HG02981 (cell line): ENCODE results near the gene EGFL8.
"Not testable (repeated sequence)": the region's sequence is repeated elsewhere in the genome, so short reads cannot be mapped to it uniquely, and the experiment has no call there.

ENCODE experiments used
- ATAC-seq: cut with Tn5 transposase; IDR thresholded peaks from one replicate; pipeline ENCODE4 v1.9.1; 2021; ENCODE audit warnings: mild to moderate bottlenecking, moderate library complexity; ENCODE audit not compliant: unreplicated experiment

Gene EGFL8

GRCh38 chr6:32182555-32182981, 18.2 kb downstream of the EGFL8 start:
- no peak for ATAC-seq

GRCh38 chr6:32183030-32183429, 18.6 kb downstream of the EGFL8 start:
- no peak for ATAC-seq

GRCh38 chr6:32183483-32184083, 19.2 kb downstream of the EGFL8 start:
- ATAC-seq = no peak

- ATAC-seq = no peak
Measured at GRCh38 chr6:32184084-32184640, 19.8 kb downstream of the EGFL8 start, which contains the start of gene AGER. TSS of gene AGER (minus strand) at chr6:32184253. CDS start at chr6:32184222, 31 bp downstream.

GRCh38 chr6:32185681-32186131, 21.3 kb downstream of the EGFL8 start:
- not testable (repeated sequence) for ATAC-seq

- ATAC-seq = not testable (repeated sequence)
Measured at GRCh38 chr6:32186151-32186840, 21.9 kb downstream of the EGFL8 start.

GRCh38 chr6:32187009-32187709, 22.8 kb downstream of the EGFL8 start:
- ATAC-seq = no peak

- ATAC-seq = not testable (repeated sequence)
Measured at GRCh38 chr6:32187725-32188380, 23.5 kb downstream of the EGFL8 start.

GRCh38 chr6:32188381-32189068, 24.1 kb downstream of the EGFL8 start:
- ATAC-seq = no peak

GRCh38 chr6:32189069-32189741, 24.8 kb downstream of the EGFL8 start:
- no peak for ATAC-seq

- ATAC-seq = no peak
Measured at GRCh38 chr6:32189742-32190053, 25.3 kb downstream of the EGFL8 start.

GRCh38 chr6:32190054-32190851, 25.9 kb downstream of the EGFL8 start, which contains the start of gene PBX2:
TSS of gene PBX2 (minus strand) at chr6:32190202. CDS start at chr6:32189915, 287 bp downstream.
- ATAC-seq = peak; percentile 51

GRCh38 chr6:32190911-32191677, 26.7 kb downstream of the EGFL8 start:
- no peak for ATAC-seq

- no peak for ATAC-seq
Measured at GRCh38 chr6:32191696-32192607, 27.6 kb downstream of the EGFL8 start.

- ATAC-seq = no peak
Measured at GRCh38 chr6:32192608-32193039, 28.2 kb downstream of the EGFL8 start, which contains the start of gene GPSM3. TSS of gene GPSM3 (minus strand) at chr6:32192643. CDS start at chr6:32192513, 130 bp downstream.

- ATAC-seq = not testable (repeated sequence)
Measured at GRCh38 chr6:32193096-32193495, 28.7 kb downstream of the EGFL8 start.

- no peak for ATAC-seq
Measured at GRCh38 chr6:32194388-32194787, 30.0 kb downstream of the EGFL8 start.
